ENCODE data around the gene B3GNT9. TPM values are rescaled to one million over a fixed set of nuclear protein-coding genes. Genes with fewer than 3 reads are reported as not detected.

B3GNT9 gene
- polyA plus RNA-seq, 3 donors: 9.0 to 9.8 (median 9.1) TPM

DNA sequence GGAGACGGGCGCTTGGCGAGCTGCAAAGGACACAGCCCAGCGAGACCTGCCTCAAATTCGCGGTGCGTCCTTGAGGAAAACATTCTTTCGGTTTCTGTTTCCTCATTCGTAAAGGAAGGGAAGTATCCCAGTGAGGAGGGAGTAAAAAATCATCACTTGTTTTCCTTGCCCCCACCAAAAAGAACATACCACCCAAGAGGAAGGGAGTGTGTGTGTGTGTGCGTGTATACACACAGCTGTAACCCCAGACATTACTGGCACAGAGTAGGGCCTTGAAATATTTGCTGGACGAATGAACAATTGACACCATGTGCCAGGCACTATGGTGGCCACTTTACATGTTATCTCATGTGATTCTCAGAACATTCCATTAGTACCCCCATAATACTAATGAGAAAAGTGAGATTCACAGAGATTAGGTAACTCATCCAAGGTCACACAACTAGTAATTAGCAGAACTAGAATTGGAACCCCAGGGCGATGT is 34.9 kb upstream of the B3GNT9 start:
- DNase-seq (ENCODE audit: low read depth in 3 of 3, low spot score in 2 of 3): no peak

DNA sequence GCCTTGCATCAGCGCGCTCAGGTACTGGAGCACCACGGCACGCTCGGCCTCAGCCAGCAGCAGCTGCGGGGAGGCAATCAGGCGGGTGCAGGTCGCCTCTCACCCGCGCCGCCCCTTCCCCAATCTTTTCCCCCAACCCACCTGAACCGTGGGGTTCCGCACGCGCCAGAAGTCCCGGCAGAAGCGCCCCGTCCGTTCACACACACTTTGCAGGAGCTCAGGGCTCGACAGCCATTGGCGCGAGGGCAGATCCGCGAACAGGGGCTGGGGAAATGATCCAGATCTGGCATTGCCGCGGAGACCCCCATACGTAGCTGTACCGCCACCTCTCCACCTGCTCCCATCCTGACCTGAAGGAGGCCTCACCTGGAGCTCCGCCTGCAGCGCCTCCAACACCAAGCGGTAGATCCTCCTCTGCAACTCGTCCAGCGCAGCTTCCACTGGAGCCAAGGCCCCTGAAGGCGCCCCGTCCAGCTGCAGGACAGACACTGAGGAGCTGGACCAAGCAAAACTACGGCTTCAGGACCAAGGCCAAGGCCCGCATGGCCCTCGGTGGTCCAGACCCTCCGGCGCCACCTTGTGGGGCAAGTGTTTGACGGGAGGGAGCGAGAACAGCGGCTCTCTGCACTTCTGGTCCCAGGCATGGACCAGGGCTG is 34.3 kb upstream of the B3GNT9 start:
- peak in 2 of 3 donors; percentile 75 to 88 for DNase-seq (ENCODE audit: low read depth in 3 of 3, low spot score in 2 of 3)

- no peak for DNase-seq (ENCODE audit: low read depth in 3 of 3, low spot score in 2 of 3)
These were observed 33.7 kb upstream of the B3GNT9 start for GRCh38 chr16:67184453-67184994.

DNA sequence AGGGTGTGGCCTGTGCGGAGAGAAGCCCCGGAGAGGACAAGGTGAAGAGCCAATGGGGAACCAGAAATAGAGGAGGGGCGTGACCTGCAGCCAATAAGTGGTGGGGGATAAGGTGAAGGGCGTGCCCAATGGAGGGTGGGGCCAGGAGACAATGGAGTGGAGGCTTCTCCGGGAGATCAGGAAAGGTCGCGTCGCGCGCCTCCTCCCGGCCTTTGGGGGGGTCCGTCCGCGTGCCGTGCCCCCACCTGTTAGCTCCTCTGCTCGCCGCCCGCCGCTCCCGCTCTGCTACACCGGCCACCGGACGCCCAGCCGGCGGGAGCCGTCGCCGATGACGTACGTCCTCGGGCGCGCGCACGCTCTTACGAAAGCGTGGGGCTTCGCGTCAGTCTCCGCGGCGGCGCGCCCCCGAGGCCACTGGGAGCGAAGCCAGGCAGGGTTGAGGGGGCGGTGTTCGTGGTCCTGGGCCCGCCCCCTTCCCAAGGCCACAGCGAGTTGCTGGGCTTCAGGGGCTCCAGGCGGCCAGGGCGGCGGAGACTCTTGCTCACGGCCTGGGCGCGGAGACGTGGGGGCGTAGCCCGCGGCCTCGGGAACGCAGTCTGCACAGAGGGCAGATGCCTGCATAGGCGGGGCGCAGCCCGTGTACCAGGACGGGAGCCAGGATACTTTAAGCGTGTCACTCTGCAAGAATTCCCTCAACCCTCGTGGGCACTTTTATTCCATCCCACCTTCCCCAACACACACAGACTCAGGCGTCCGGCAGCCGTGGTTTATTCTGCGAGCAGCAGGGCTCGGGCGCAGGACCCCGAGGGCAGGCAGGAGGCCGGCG is 33.0 kb upstream of the B3GNT9 start, which contains the start of gene MATCAP1:
Gene MATCAP1, minus strand, starts transcription at position 337 of the 826 bp plus-strand sequence. CDS start 3,353 bp downstream, outside the sequence.
- DNase-seq (ENCODE audit: low read depth in 3 of 3, low spot score in 2 of 3): peak; percentile 86 to 94 (median 93)

GRCh38 chr16:67183284-67183626 is 32.5 kb upstream of the B3GNT9 start:
- no peak for DNase-seq (ENCODE audit: low read depth in 3 of 3, low spot score in 2 of 3)

GRCh38 chr16:67182288-67182687 is 31.5 kb upstream of the B3GNT9 start:
- DNase-seq (ENCODE audit: low read depth in 3 of 3, low spot score in 2 of 3): no peak

- DNase-seq (ENCODE audit: low read depth in 3 of 3, low spot score in 2 of 3): no peak
These were observed 30.5 kb upstream of the B3GNT9 start for GRCh38 chr16:67181346-67181745.

- no peak for DNase-seq (ENCODE audit: low read depth in 3 of 3, low spot score in 2 of 3)
These were observed 29.4 kb upstream of the B3GNT9 start for GRCh38 chr16:67180166-67180565.

DNA sequence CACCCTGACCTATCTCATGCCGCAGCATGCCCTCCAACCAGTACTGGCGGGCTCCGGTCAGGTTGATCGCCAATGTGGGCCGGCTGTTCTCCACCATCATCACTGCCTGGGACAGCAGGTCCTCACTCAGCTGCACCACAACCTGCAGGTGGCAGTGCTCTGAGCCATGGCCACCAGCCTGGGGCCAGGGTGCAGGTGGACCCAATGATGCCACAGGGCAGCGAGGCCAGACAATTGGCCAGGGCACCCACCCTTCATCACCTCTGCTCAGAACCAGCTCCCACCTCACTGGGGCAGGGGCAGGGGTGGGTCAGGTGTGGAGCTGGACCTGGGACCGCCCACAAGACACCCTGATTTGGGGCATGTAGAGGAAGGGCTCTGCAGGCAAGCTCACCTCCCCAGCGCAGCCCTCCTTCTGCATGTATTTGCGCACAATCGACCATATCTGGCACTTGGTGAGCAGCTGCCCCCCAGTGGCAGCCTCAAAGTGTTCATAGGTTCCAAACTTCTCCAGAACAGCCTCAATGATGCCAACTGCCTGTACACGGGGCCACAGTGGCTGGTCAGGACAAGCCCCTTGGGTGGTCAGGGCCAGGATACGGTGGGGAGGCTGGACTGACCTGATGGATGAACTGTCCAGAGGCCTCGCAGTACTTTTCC is 28.8 kb upstream of the B3GNT9 start:
- no peak for DNase-seq (ENCODE audit: low read depth in 3 of 3, low spot score in 2 of 3)

- DNase-seq (ENCODE audit: low read depth in 3 of 3, low spot score in 2 of 3): no peak
These were observed 27.2 kb upstream of the B3GNT9 start for GRCh38 chr16:67177743-67178699.

- no peak for DNase-seq (ENCODE audit: low read depth in 3 of 3, low spot score in 2 of 3)
These were observed 25.9 kb upstream of the B3GNT9 start for GRCh38 chr16:67176662-67177061.

- DNase-seq (ENCODE audit: low read depth in 3 of 3, low spot score in 2 of 3): no peak
These were observed 24.0 kb upstream of the B3GNT9 start for GRCh38 chr16:67174706-67175231.

GRCh38 chr16:67173808-67174705 is 23.3 kb upstream of the B3GNT9 start:
- no peak for DNase-seq (ENCODE audit: low read depth in 3 of 3, low spot score in 2 of 3)

GRCh38 chr16:67173323-67173722 is 22.5 kb upstream of the B3GNT9 start:
- DNase-seq (ENCODE audit: low read depth in 3 of 3, low spot score in 2 of 3): no peak

DNA sequence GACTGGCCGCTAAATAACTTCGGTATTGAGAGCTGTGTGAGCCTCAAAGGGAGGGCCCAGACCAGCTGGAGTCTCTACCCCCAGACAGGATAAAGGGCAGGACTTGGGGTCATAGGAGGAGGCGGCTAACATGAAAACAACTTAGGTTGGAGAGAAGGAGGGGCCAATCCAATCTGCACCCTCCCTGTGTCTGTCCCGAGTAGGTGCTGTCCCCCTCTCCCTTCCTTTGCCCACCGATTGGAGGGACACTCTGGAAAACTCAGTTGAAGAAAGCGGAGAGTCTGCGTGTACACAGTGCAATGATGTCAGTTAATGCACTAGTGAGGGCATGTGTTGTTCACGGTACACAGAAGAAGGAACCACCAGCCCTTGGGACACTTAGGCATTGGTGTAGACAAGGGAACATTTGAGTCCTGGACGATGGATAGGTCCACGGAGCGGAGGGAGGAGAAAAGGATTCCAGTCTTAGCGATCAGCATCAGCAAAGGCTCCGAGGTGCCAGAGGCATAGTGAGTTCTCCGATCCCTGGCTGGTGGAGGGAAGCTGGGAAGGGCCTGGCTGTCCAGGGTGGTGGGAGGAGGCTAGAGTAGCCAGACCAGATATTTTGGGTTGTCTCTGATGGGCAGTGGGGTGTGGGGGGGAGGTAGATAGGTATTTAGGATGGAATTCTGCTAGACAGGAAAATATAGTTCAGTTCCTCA is 20.3 kb upstream of the B3GNT9 start:
- no peak for DNase-seq (ENCODE audit: low read depth in 3 of 3, low spot score in 2 of 3)

DNA sequence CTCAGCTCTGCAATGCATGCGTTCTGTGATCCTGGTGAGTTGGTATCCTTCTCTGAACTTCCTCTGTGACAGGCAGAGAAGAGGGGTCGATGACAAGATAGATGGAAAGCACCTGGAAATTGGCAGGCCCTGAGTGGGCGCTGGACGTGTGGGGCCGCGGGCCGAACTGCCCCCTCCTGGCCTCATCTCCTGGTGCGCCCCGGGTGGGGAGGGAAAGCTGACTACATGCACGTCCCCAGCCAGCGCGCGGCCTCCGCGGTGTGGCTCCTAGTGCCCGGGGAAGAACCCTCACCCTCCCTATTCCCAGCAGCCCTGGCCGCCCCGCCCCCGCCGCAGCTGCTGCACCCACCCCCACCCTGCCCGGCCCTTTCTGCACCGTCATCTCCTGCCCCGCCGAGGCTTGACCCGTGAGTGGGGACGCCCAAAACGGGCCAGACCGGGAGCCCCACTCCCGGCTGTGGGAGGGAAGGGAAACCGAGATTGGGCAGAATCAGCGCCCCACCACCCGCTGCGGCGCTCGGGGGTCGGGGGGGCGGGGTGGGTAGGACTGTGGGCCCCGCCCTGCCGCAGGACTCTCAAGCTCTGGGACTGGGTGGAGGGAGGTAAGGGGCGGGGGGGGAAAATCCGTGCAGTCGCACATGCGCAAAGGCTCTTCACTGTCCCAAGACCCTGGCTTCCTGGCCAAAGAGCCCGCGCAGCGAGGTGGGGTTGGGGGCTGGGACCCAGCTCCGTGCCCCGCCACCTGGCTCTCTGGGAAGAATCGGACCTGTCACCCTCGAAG is 19.6 kb upstream of the B3GNT9 start, which contains the start of gene NOL3:
Gene NOL3, plus strand, starts transcription at position 371 of the 781 bp plus-strand sequence.
- no peak for DNase-seq (ENCODE audit: low read depth in 3 of 3, low spot score in 2 of 3)

- no peak for DNase-seq (ENCODE audit: low read depth in 3 of 3, low spot score in 2 of 3)
These were observed 18.9 kb upstream of the B3GNT9 start for GRCh38 chr16:67169642-67170167.
